HG02571 (cell line): ENCODE measurements around the gene OPCML.

Source experiments
- ATAC-seq: cut with Tn5 transposase; IDR thresholded peaks from one replicate; pipeline ENCODE4 v1.9.1; 2021; ENCODE audit warnings: mild to moderate bottlenecking, moderate library complexity; ENCODE audit not compliant: unreplicated experiment

OPCML gene

DNA sequence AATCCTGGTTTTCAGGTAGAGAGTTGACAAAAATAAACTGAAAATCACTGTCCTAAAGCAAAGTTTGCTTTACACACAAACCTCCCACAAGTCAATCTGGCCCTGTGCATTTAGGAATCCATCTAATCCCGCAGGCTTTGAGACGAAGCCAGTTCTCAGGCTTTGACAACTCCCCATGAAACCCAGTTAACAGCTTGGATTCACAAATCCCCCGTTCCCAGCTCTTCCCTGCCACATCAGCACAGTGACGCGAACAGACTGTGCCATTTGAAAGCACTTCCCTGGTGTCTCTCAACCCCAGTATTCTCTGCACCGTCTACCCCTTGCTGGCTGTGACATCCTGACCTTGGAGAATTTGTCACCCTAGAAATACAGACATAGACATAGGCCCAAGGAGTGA is 117.8 kb downstream of the OPCML start:
- no peak for ATAC-seq

DNA sequence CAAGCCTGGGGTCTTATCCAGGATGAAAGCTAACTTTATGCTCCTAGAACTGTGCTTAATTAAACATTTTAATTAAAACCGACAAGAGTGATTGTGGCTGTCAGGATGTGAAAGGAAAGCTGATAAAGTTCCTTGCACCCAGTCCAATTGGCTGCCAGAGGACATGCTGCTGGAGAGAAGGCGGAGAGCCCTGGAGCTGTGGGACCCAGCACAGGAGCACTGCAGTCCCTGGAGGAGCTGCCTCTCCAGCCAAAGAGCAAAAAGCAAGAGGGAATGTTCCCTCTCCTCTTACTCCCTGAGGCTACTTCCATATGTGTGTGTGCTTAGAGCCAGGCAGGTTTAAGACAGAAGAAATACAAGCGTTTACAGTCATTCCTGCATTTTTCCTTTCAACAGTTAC is 118.6 kb downstream of the OPCML start:
- no peak for ATAC-seq

DNA sequence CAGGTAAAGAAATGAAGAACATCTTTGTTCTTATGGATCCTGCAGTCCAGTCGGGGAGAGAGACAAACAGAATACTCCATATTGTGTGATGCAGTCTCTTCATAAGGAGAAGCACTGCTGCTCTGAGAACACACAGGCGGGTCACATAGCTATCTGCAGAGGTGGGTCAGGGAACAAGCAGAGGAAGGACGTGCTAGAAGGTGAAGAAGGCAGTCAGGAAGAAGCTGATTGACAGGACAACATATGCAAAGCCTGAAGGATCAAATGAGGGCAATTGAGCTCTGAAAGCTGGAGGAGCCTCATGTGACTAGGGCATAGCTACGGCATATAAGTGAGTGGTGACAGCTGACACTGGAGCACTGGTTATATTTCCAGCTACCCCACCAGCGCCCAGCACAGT is 122.5 kb downstream of the OPCML start:
- no peak for ATAC-seq

DNA sequence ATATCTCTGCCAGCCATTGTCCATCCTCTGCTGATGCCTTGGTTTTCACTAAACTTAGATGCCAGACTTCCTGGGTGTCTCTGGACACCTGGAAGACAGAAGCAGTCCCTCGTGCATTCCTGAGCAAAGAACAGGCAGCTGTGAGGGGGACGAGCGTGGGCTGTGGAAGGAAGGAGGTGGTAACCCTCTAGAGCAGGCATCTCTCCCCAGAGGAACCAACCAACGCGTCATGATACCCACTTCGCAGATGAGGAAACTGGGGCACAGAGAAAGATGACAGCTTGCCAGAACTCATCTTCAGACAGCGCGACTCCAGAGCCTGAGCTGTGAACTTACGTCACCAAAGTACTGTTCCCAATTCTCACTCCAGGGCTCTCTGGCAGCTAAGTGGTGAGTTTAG is 123.4 kb downstream of the OPCML start:
- no peak for ATAC-seq

DNA sequence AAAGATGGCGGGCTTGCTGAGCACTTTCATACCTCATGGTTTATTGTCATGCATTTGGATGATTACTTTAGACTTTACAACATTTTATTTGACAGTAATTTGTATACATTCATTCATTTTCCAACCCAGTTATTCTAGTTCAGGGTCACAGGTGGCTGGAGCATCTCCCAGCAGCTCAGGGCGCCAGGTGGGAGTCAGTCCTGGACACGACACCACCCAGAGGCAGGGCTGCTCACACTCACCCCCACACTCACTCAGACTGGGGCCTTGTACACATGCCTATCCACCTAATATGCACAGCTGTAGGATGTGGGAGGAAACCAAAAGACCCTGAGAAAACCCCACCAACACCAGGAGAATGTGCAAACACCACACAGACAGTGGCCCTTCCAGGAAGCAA is 123.9 kb downstream of the OPCML start:
- ATAC-seq, result no peak

DNA sequence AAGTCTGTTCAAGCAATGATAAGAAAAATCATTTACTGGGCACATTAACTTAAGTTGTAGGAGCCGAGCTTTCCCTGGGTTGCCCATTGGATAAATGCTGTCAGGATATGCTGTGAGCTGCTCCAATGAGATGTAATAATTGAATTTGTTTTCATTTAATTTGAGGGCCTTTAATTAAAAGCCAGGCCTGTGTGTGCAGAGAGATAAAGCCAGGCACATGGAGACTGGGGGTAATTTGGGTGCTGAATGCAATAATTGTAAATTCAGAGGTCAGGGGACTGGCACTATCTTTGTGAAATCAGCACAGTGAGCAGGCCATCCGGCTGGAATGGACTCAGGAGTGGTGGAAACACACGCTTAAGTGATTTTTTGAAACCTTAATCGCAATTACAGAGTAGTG is 125.8 kb downstream of the OPCML start:
- no peak for ATAC-seq

DNA sequence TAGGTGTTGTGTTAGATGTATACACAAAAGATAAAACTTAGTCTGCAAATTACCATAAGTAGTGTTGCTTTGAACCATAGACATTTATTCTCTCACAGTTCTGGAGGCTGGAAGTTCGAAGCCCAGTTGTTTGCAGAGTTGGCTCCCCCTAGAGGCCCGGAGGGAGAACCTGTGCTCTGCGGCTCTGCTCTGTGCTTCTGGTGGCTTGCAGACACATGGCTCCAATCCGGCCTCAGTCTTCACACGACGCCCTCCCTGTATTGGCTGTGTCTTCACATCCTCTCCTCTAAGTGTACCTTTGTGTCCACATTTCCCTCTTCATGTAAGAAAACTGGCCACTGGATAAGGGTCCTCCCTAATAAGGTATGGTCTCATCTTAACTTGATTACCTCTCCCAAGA is 128.4 kb downstream of the OPCML start:
- no peak for ATAC-seq

DNA sequence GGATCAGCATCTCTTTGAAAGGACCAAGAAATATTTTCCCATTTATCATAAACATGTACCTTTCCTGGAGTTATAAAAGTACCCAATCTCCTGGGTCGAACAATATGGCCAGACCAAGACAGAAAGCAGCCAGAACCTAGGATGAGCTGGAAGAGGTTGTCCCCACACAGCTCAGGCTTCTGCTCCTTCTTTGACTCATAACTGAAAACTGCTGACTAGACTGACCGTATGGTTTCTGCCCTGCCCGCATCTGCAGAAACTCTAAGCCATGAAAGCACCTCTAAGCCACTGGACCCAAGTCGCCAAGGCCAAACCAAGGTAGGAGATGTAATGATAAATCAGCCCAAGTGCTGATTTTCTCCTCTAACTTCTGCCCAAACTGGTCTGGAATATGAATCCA is 129.8 kb downstream of the OPCML start:
- ATAC-seq, result no peak

DNA sequence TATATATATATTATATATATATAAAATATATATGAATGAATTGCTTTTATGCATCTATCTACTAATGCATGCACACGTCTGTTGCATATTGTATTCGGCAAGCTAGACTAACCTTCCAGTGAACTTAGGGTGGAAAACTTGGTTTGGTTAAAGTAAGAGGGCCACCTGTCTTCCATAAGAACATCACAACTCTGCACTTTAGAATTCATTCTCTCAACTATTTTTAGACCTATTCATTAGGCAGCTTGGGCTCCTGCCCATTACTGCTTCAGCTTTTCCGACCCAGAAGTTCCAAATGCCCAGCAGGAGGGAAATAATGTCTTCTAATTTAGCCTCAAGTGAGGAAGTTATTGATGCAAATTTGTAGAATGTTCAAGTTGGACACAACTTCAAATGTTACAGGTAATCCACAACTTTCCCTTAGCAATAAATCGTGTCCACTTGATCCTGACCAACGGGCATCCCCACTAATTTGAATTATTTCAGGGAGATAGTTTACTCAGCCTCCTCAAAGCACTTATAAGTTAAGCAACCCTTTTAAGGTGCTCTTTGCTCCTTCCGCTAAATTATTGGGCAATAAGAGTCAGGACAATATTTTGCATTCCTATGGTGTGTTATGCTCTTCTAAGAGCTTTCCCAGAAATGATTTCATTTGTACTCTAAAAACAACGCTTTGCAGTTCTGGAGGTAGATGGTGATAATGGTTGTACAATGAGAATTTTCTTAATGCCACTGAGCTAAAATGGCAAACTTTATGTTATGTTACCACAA is 132.3 kb downstream of the OPCML start:
- ATAC-seq, result no peak

DNA sequence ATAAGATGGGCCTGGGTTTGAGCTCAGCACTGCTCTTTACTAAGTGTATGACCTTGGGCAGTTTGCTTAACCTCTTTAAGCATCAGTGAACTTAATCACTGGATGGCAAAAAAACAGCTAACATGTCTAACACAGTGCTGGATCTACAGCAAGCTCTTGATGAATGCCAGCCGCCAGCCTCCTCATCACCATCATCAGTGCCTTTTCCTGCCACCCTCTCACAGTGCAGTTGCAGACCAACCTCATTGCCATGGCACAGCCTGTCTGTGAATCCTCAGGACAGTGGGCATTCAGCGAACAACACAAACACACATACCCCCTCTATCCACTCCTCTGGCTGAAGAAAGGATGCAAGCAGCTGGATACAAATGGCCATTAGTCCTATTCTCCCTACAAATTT is 133.0 kb downstream of the OPCML start:
- ATAC-seq, result no peak

DNA sequence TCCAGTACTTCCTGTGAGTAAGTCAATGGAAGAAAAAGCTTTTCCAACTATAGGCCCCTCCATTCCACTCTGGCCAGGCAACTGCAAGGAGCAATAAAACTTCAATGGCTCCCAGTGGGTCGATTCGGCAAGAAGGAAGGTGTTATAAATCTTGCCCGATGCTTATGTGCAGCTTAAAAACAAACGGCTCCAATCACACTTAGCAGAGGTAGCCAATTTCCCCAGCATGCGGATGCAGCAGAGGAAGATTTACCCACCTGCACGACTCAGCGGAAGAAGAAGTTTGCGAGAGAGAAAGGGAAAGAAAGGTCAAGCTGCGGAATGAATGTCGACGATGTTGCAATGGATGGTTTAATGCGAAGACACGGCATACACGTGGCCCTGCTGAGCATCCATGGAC is 141.5 kb downstream of the OPCML start:
- ATAC-seq, result no peak

DNA sequence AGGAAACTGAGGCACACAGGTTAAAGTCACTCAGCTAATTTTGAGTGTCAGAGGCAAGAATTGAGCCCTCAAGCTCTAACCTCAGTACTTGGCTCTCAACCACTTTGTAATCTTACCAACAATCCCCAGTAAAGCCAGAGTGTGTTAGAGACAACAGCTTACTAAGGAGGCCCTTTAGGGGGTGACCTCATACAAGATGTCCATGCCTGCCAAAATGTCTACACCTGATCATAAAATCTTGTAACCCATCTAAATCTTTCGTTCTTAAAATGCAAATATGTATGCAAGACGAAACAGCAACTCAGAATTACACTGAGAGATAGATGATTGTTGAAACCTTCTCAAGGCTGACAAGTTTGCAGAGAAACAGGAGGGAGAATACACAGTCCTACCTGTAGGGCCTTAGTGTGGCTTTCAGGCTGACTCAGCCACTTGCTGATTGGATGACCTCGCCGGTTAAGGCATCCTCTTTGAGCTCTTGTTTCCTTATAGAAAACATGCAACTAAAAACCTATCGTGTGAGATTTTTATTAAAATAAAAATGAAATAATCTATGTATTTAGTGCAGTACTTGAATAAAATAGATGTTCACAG is 143.2 kb downstream of the OPCML start:
- ATAC-seq, result no peak

DNA sequence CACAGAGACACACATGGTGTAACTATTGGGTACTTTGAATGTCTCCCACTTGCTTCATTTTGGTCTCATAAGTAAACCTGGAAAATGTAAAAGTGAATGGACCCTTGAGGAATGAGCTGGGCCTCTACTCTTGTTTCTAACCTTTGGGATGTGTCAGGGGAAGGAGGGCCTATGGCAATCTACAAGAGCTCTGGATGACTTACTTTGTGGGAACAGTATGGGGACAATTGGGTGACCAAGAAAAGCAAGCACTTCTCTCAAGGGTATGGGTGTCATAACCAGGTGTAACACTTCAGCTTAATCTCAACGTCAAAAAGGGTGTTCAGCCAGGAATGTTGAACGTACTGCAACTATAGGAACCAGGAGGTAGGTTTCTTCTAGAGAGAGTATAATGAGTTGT is 144.0 kb downstream of the OPCML start:
- no peak for ATAC-seq

DNA sequence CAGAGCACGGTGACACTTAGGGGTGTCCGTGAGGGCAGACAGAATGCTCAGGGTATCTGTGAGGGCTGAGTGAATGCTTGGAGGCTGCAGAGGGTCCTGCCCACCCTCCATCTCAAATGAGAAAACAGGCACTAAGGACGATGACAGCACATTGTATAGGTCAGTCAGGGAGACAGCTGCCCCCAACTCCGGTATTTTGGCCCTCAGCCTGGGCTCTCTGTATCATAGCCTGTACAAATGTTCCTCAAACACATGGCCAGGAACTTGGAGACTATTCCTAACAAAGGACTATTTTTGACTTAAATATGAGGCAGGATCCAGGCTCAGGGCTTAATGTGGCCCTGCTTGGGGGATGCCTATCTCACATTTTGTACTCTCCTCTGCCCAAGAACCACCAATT is 145.4 kb downstream of the OPCML start:
- ATAC-seq, result no peak

DNA sequence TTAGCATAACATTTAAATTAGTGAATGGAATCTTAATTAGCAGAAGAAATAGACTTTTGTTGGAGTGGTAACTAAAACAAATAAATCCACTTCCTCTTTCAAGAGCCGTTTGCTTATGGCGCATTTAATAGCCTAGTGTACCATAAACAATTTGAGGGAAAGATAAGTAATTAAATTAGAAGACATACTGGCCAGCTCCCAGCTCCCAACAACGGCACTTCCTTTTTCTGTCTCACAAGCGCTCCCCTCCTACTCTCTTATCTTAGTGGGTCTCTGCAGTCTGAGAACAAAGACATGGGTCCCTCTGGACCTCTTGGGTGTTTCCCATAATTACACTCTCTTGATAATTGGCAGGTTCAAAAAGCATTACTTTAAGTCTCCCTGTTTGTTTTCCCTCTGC is 146.0 kb downstream of the OPCML start:
- ATAC-seq, result no peak

DNA sequence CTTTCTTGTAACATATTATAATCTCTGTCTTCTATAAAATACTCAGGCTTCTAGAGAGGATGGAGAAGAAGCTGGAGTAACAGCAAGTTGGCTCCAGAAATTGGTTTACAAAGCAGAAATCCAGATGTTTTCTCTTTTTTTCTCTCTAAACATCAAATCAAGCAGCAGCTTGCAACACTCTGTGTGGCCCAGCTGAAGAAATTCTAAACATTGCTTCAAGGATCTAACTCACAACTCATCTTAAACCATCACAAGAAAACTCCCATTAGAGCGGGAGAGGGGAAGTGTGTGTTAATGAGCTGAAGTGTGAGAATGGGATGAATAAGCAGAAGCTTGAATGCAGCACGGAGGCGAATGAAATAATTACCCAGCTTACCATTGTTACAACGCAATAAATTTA is 146.5 kb downstream of the OPCML start:
- no peak for ATAC-seq

DNA sequence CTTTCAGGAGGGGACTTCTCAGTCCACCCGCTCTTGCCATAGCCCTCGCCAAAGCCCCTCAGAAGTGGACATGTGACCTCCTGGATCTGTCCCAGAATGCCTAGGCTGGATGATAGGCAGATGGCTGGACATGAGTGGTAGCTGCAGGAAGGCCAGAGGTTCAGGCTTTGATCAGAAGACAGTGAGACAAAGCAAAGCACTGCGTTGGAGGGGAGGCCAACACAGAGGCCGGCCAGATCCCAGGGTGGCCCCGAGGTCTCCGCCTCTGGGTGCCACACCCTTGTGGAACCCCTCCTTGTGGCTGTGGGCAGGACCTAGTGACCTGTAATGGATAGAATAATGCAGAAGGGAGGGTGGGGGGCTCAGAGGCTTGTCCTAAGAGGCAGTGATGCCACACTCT is 147.6 kb downstream of the OPCML start:
- ATAC-seq, result no peak

DNA sequence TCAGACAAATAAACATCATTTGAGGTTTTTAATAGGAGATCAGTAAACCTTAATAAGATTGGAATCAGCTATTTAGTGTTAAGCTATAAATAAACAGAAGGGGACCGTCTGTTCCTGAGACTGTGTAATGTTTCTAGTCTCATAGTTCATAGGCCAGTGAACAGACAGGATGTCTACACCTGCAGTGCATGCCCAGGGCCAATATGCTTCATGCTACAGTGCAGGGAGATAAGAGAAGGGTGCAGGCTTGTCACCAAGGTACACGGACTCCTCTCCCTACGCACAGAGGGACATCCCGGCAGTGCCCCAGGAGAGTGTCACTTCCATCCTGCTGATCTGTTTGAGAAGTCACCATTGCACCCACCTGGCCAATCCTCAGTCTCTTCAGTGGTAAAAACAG is 148.6 kb downstream of the OPCML start:
- no peak for ATAC-seq

DNA sequence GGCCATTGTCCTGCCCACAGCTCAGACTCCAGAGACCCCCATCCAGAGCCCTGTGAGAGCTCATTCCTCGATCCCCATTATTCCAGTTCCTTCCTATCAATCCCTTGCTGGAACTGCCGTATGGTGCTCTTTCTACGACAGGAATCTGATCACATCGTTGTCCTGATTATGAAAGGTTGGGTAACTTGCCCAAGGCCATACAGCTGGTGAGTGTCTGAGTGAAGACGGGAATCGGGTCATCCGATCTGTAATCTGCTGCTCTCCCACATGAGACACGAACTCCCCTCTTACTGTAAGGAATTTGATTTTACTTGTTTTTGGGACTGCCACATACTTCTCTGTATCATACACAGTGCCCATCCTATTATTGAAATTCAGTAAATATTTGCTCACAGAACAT is 149.1 kb downstream of the OPCML start:
- no peak for ATAC-seq

DNA sequence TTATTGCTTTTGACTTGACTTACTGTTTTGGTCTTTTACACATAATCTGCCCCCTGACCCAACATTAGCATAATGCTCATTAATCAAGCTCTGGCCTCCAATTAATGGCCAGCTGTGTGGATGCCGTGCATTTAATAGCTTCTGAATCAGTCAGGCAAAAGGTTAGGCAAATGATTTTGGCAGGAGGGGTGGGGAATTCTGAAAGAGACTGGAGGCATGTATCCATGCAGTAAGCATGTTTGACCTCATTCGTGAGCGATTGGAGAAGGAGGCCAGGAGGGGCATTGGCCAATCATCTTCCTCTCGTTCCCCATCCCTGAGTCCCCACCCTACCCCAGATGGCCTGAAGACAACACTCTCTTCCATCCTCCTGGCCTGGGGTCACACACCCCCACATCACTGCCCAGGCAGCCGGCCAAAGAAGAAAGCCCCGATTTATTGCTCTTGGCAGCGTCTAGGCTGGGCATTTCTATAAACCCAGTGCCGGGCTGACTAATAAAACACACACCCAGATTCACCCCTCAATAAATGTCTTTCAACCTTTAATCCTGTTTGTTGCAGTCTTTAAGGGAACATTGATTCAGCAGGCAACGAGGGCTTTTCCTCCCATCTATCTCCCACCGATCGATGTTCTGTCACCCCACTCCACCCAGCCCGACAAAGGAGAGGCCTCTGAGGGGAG is 150.0 kb downstream of the OPCML start:
- ATAC-seq, result no peak

DNA sequence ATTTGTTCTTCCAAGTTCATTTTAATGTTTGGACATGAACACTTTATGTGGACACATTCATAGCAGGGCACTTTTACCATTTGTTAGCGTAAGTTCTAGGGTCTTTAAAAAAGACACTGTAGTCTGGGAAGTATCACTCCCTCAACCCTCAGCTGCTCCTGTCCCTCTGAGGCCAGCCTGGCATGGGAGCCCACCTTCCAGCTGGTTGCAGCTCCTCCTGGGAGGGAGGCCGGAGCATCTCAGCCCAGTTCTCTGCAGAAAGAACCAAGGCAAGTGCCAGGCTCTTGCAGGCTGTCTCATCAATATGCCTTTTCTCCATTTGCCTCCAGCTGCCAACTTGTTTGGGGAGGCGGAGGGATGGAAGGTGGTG is 150.6 kb downstream of the OPCML start:
- no peak for ATAC-seq

DNA sequence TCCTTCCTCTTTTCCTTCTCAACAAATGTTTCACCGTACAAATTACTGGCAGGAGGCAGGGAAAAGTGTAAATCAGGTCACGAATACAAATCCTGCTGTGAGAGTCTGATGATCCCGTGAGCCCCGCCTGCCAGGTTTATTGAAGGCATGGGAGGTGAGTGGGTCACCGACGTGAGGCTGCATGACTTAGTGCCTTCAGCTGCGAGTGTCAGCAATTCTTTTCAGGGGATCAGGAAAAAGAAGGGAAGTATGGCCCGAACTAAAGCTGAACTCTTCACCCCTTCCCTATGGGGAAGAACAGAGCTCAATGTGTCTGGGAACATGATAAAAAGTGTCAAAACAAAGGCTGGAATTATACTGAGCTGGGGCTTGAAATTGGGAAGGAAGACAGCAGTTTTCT is 166.2 kb downstream of the OPCML start:
- no peak for ATAC-seq

DNA sequence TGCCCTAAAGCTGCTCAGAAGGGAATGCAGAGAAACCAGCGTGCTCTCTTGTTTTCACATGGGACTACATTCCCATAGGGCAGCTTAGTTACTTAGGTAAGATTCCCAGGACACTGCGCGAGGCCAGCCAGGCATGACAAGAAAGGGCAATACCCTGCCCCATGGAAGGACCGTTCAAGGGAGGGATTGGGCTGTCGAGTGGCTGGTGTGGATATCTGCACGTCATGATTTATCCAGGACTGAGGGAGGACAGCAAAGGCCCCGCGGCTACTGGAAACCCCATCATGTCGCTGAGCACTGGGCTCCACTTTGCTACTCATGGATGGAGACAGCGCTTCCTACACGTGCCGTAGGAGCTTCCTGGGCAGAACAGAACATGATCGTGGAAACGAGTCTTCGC is 169.4 kb downstream of the OPCML start:
- no peak for ATAC-seq
